T47D (cell line): Measurements from ENCODE around the gene GUCA1A.
"Not testable (repeated sequence)": the region's sequence is repeated elsewhere in the genome, so short reads cannot be mapped to it uniquely, and the experiment has no call there.

Experiments used
- DNase-seq, 2 experiments: peaks; one replicate each; pipeline versions ENCODE4 v3.0.0 to v3.0.0-alpha.2; 2011 to 2012; ENCODE audit warnings: low read depth in 1 of 2, low spot score in 1 of 2
- JUND ChIP-seq: IDR thresholded peaks from 2 replicates; pipeline ENCODE4 v1.6.1; 2012; ENCODE audit warnings: low read depth
- in situ Hi-C: cut with HindIII; loops from 2 replicates; pipeline ENCODE4 v1.10.0; 2016; ENCODE audit warnings: low sequenced_read_pairs, low pct_unique_long_range_greater_than_20kb

The GUCA1A gene

GRCh38 chr6:42211726-42212125, 38.6 kb downstream of the GUCA1A start:
- DNase-seq, result no peak
- TF ChIP-seq JUND, result no peak
- in situ Hi-C loops, result no loop called here

- in situ Hi-C loops, result no loop called here
- TF ChIP-seq JUND, result no peak
- no peak for DNase-seq
These were observed 39.3 kb downstream of the GUCA1A start for GRCh38 chr6:42212442-42212841.

- DNase-seq, in situ Hi-C loops: not testable (repeated sequence)
These were observed 43.3 kb downstream of the GUCA1A start for GRCh38 chr6:42216495-42216894.

- in situ Hi-C loops, result no loop called here
- no peak for DNase-seq
- no peak for TF ChIP-seq JUND
These were observed 44.0 kb downstream of the GUCA1A start for GRCh38 chr6:42217157-42217518.

GRCh38 chr6:42217519-42218367, 44.6 kb downstream of the GUCA1A start, which contains the start of gene MRPS10:
TSS of gene MRPS10 (minus strand) at chr6:42217861. CDS start at chr6:42217849, 12 bp downstream.
- in situ Hi-C loops, result no loop called here
- TF ChIP-seq JUND, result no peak
- DNase-seq, result peak; percentile 55 to 99

GRCh38 chr6:42220807-42221206, 47.6 kb downstream of the GUCA1A start:
- no peak for TF ChIP-seq JUND
- in situ Hi-C loops, result no loop called here
- DNase-seq, result no peak

- in situ Hi-C loops, result no loop called here
- no peak for DNase-seq
- TF ChIP-seq JUND, result no peak
These were observed 48.4 kb downstream of the GUCA1A start for GRCh38 chr6:42221546-42221945.

- in situ Hi-C loops, result no loop called here
- DNase-seq, result peak in 1 of 2 experiments; percentile 77
- no peak for TF ChIP-seq JUND
These were observed 49.3 kb downstream of the GUCA1A start for GRCh38 chr6:42222448-42222847.

GRCh38 chr6:42224222-42225028, 51.3 kb downstream of the GUCA1A start:
- in situ Hi-C loops, result no loop called here
- peak in 1 of 2 experiments; percentile 85 for DNase-seq
- TF ChIP-seq JUND, result no peak

- TF ChIP-seq JUND, result no peak
- DNase-seq, result no peak
- in situ Hi-C loops, result no loop called here
These were observed 51.8 kb downstream of the GUCA1A start for GRCh38 chr6:42225029-42225339.

- TF ChIP-seq JUND, result no peak
- in situ Hi-C loops, result no loop called here
- no peak for DNase-seq
These were observed 52.3 kb downstream of the GUCA1A start for GRCh38 chr6:42225419-42225818.

- TF ChIP-seq JUND, result no peak
- no peak for DNase-seq
- in situ Hi-C loops, result no loop called here
These were observed 53.0 kb downstream of the GUCA1A start for GRCh38 chr6:42226161-42226611.

- peak; percentile 89 for TF ChIP-seq JUND
- peak in 1 of 2 experiments; percentile 99 for DNase-seq
- in situ Hi-C loops, result no loop called here
These were observed 53.5 kb downstream of the GUCA1A start for GRCh38 chr6:42226645-42227143.
